ENCODE data around the gene PBXIP1.

PBXIP1 gene

GRCh38 chr1:154906621-154907081 is 49.2 kb downstream of the PBXIP1 start:
- TF ChIP-seq CTCF (IDR thresholded peaks at IDR 0.05; ENCODE audit: low read depth, low read length, missing control alignments): peak; percentile 49
- in situ Hi-C loops (cut with HindIII; ENCODE audit: low pct_ligation_motif_present, low sequenced_read_pairs): no loop called here
- DNase-seq: no peak

GRCh38 chr1:154902938-154903566 is 52.8 kb downstream of the PBXIP1 start:
- DNase-seq: no peak
- in situ Hi-C loops (cut with HindIII; ENCODE audit: low pct_ligation_motif_present, low sequenced_read_pairs): no loop called here
- no peaks in the 10 kb centered on the region for H3K27me3 ChIP-seq (replicated peaks)
- no peak overlapping the region for H3K27ac ChIP-seq
- H3K4me3 ChIP-seq (ENCODE audit: low read depth, low read length): no peak overlapping the region
- H3K36me3 ChIP-seq (replicated peaks): no peaks in the 10 kb centered on the region
- no peak for TF ChIP-seq CTCF (IDR thresholded peaks at IDR 0.05; ENCODE audit: low read depth, low read length, missing control alignments)

More at GRCh38 chr1:154906621-154907081, 49.2 kb downstream of the PBXIP1 start:
- no peaks in the 10 kb centered on the region for H3K36me3 ChIP-seq (replicated peaks)
- no peak overlapping the region for H3K27ac ChIP-seq
- no peak overlapping the region for H3K4me3 ChIP-seq (ENCODE audit: low read depth, low read length)
- no peaks in the 10 kb centered on the region for H3K27me3 ChIP-seq (replicated peaks)

- Histone ChIP-seq H3K4me3 (ENCODE audit: low read depth, low read length) (no peak overlapping the region), H3K27me3 (replicated peaks) (no peaks in the 10 kb centered on the region), H3K36me3 (replicated peaks) (no peaks in the 10 kb centered on the region), H3K27ac (no peak overlapping the region)
- no peak for TF ChIP-seq CTCF (IDR thresholded peaks at IDR 0.05; ENCODE audit: low read depth, low read length, missing control alignments)
- in situ Hi-C loops (cut with HindIII; ENCODE audit: low pct_ligation_motif_present, low sequenced_read_pairs): no loop called here
- no peak for DNase-seq
Observed at GRCh38 chr1:154901591-154901990, 54.3 kb downstream of the PBXIP1 start.

- Histone ChIP-seq H3K27ac (no peak overlapping the region), H3K36me3 (replicated peaks) (no peaks in the 10 kb centered on the region), H3K4me3 (ENCODE audit: low read depth, low read length) (no peak overlapping the region), H3K27me3 (replicated peaks) (peaks cover 1% of the 10 kb centered on the region)
- no peak for TF ChIP-seq CTCF (IDR thresholded peaks at IDR 0.05; ENCODE audit: low read depth, low read length, missing control alignments)
- DNase-seq: no peak
- in situ Hi-C loops (cut with HindIII; ENCODE audit: low pct_ligation_motif_present, low sequenced_read_pairs): no loop called here
Observed at GRCh38 chr1:154899041-154899440, 56.9 kb downstream of the PBXIP1 start.

- in situ Hi-C loops (cut with HindIII; ENCODE audit: low pct_ligation_motif_present, low sequenced_read_pairs): no loop called here
- no peak for DNase-seq
- TF ChIP-seq CTCF (IDR thresholded peaks at IDR 0.05; ENCODE audit: low read depth, low read length, missing control alignments): no peak
- H3K4me3 ChIP-seq (ENCODE audit: low read depth, low read length): no peak overlapping the region
- H3K36me3 ChIP-seq (replicated peaks): no peaks in the 10 kb centered on the region
- H3K27ac ChIP-seq: no peak overlapping the region
- H3K27me3 ChIP-seq (replicated peaks): peaks cover 1% of the 10 kb centered on the region
Observed at GRCh38 chr1:154896771-154897286, 59.1 kb downstream of the PBXIP1 start.

GRCh38 chr1:154895798-154896197 is 60.1 kb downstream of the PBXIP1 start:
- no peaks in the 10 kb centered on the region for H3K36me3 ChIP-seq (replicated peaks)
- DNase-seq: no peak
- TF ChIP-seq CTCF (IDR thresholded peaks at IDR 0.05; ENCODE audit: low read depth, low read length, missing control alignments): no peak
- H3K27me3 ChIP-seq (replicated peaks): peaks cover 1% of the 10 kb centered on the region
- H3K4me3 ChIP-seq (ENCODE audit: low read depth, low read length): no peak overlapping the region
- in situ Hi-C loops (cut with HindIII; ENCODE audit: low pct_ligation_motif_present, low sequenced_read_pairs): no loop called here
- no peak overlapping the region for H3K27ac ChIP-seq

Data from brain microvascular endothelial cell (primary cell).